Adrenal gland (tissue), 12 donors: ENCODE results near the gene ETV6. TPM values are rescaled to one million over a fixed set of nuclear protein-coding genes. Genes with fewer than 3 reads are reported as not detected.

Experiments used
- DNase-seq, 7 donors: peaks; one replicate each; pipeline ENCODE4 v3.0.0-alpha.2; 2019 to 2020
- H3K27ac ChIP-seq, 5 donors: fragments of 200-600 bp; sonication (generic) in 4 of 5; 1 replicate in 3 of 5; 2 replicates in 2 of 5; pipeline versions ENCODE4 v1.5.1 to v1.8.0; 2016 to 2020; ENCODE audit warnings: mild to moderate bottlenecking in 1 of 5
- H3K27me3 ChIP-seq: fragments of 200-600 bp; 2 replicates; pipeline ENCODE4 v1.8.0; 2021
- H3K36me3 ChIP-seq, 2 donors: fragments of 200-600 bp; replicated peaks in 1 of 2; 1 replicate in 1 of 2; 2 replicates in 1 of 2; pipeline versions ENCODE4 v1.5.1 to v1.8.0; 2018 to 2022
- H3K4me1 ChIP-seq, 2 donors: fragments of 200-600 bp; replicated peaks in 1 of 2; 1 replicate in 1 of 2; 2 replicates in 1 of 2; pipeline versions ENCODE4 v1.5.1 to v1.8.0; 2018 to 2021
- H3K4me3 ChIP-seq, 4 donors: fragments of 200-600 bp; sonication (generic) in 3 of 4; one replicate each; pipeline ENCODE4 v1.5.1; 2016 to 2018
- H3K9me3 ChIP-seq, 3 donors: fragments of 200-600 bp; sonication (generic) in 1 of 3; replicated peaks in 1 of 3; 1 replicate in 2 of 3; 2 replicates in 1 of 3; pipeline versions ENCODE4 v1.5.1 to v1.8.0; 2016 to 2021
- CTCF ChIP-seq, 6 experiments: fragments of 450-650 bp in 4 of 6; fragments of 200-600 bp in 2 of 6; sonication (generic) in 1 of 6; IDR thresholded peaks; 1 replicate in 5 of 6; 2 replicates in 1 of 6; pipeline versions ENCODE4 v1.5.1 to v1.8.0; 2016 to 2021; ENCODE audit warnings: antibody characterized with exemption in 6 of 6, mild to moderate bottlenecking in 2 of 6, moderate library complexity in 1 of 6
- POLR2A ChIP-seq, 2 donors: fragments of 450-650 bp; IDR thresholded peaks; one replicate each; pipeline ENCODE4 v1.6.1; 2017; ENCODE audit warnings: antibody characterized with exemption in 2 of 2, mild to moderate bottlenecking in 2 of 2, moderate library complexity in 1 of 2
- WGBS, 4 donors: extraction: QIAGEN DNeasy Blood & Tissue Kit in 2 of 4; methylation state at CpG; one replicate each; pipeline versions ENCODE4 v1.1.5 to v1.1.7; 2013 to 2017; 5-methylcytosine and 5-hydroxymethylcytosine counted together
- intact Hi-C, 2 donors: fragments of 100-400 bp; cut with DNase I; formaldehyde crosslinking; loops; one replicate each; pipeline versions ENCODE4 v1.14.1 to v1.15.0; 2022 to 2023
- polyA plus RNA-seq, 3 donors: library from polyadenylated mRNA; stranded (reverse); fragments of 200-250 nt in 2 of 3; fragments of 350-450 nt in 1 of 3; fragmentation: Illumina TruSeq in 1 of 3; extraction: RNeasy Lipid Tissue Mini Kit (QIAGEN cat#74804) in 1 of 3; gene quantifications; one replicate each; pipeline ENCODE4 v1.2.3, GENCODE V29; 2013 to 2014
- total RNA-seq, 9 donors: library from RNA; depleted of rRNA in 4 of 9; stranded (reverse); fragments of >200 nt in 4 of 9; fragments of 120-200 nt in 1 of 9; fragmentation: NEBNext Ultra II Directional in 1 of 9; extraction: Animal tissue kit (Norgen Biotek cat#: 25700) in 1 of 9; gene quantifications; one replicate each; pipeline versions ENCODE4 v1.1.0 to v1.2.4, GENCODE V29; 2013 to 2023
- donor health status: healthy with polysubstance abuse.
- donor health status: Bipolar disorder and iron deficiency.
- donor health status: DM: yes; HTN: yes; CAD: no.
- donor health status: DM: no; HTN: no; CAD: no.
- donor health status: DM: no; HTN: no; CAD: no.
- donor health status: DM: yes; HTN: yes; CAD: no.

Gene ETV6
- total and polyA plus RNA-seq, 12 donors: 9.6 to 46.6 (median 19.5) TPM

GRCh38 chr12:11902525-11902875 is 253.0 kb downstream of the ETV6 start:
- 87 to 95% (median 92%) methylated on average over 4 of the region's 4 CpGs for WGBS, 4 donors
- Histone ChIP-seq H3K9me3 (peaks cover 0 to 3% (median 0%) of the 10 kb centered on the region in 3 donors), H3K4me1 (no peaks in the 10 kb centered on the region), H3K27ac (no peak overlapping the region), H3K36me3 (no peaks in the 10 kb centered on the region), H3K27me3 (no peaks in the 10 kb centered on the region), H3K4me3 (no peak overlapping the region)
- intact Hi-C loops: no loop called here
- DNase-seq: no peak
- TF ChIP-seq CTCF (IDR thresholded peaks at IDR 0.05) (no peak), POLR2A (IDR thresholded peaks at IDR 0.05) (no peak)

- no peaks in the 10 kb centered on the region for H3K27me3 ChIP-seq
- no peak for TF ChIP-seq POLR2A (IDR thresholded peaks at IDR 0.05)
- TF ChIP-seq CTCF (IDR thresholded peaks at IDR 0.05): no peak
- no peaks in the 10 kb centered on the region for H3K36me3 ChIP-seq
- WGBS, 4 donors: 79 to 93% (median 85%) methylated on average over 3 of the region's 3 CpGs
- no peaks in the 10 kb centered on the region for H3K4me1 ChIP-seq
- H3K4me3 ChIP-seq: no peak overlapping the region
- no peak for DNase-seq
- peaks cover 0 to 6% (median 0%) of the 10 kb centered on the region in 3 donors for H3K9me3 ChIP-seq
- H3K27ac ChIP-seq: no peak overlapping the region
- intact Hi-C loops: no loop called here
Measured at GRCh38 chr12:11904124-11904523, 254.7 kb downstream of the ETV6 start.

GRCh38 chr12:11905534-11905933 is 256.1 kb downstream of the ETV6 start:
- H3K4me3 ChIP-seq: no peak overlapping the region
- no peak overlapping the region for H3K27ac ChIP-seq
- intact Hi-C loops: no loop called here
- TF ChIP-seq CTCF (IDR thresholded peaks at IDR 0.05): no peak
- no peak for DNase-seq
- no peaks in the 10 kb centered on the region for H3K36me3 ChIP-seq
- H3K4me1 ChIP-seq: no peaks in the 10 kb centered on the region
- no peaks in the 10 kb centered on the region for H3K27me3 ChIP-seq
- peaks cover 0 to 6% (median 0%) of the 10 kb centered on the region in 3 donors for H3K9me3 ChIP-seq

GRCh38 chr12:11906286-11906935 is 256.9 kb downstream of the ETV6 start:
- no peak for TF ChIP-seq CTCF (IDR thresholded peaks at IDR 0.05)
- Histone ChIP-seq H3K9me3 (peaks cover 0 to 6% (median 0%) of the 10 kb centered on the region in 3 donors), H3K27me3 (no peaks in the 10 kb centered on the region), H3K36me3 (no peaks in the 10 kb centered on the region), H3K27ac (no peak overlapping the region), H3K4me3 (no peak overlapping the region), H3K4me1 (no peaks in the 10 kb centered on the region)
- no peak for DNase-seq
- WGBS, 4 donors: 80 to 87% (median 84%) methylated on average over 5 of the region's 5 CpGs
- intact Hi-C loops: no loop called here
